Nephron progenitor cell (in vitro differentiated cells): ENCODE data around the gene DYNC2LI1.

Experiments used
- DNase-seq: peaks from one replicate; pipeline ENCODE4 v3.0.0; 2021
- H3K27ac Mint-ChIP-seq: 2 replicates; pipeline ENCODE4 v1.8.0; 2021; ENCODE audit warnings: mild to moderate bottlenecking, moderate library complexity, mixed read lengths
- H3K27me3 Mint-ChIP-seq: 2 replicates; pipeline ENCODE4 v1.8.0; 2021; ENCODE audit warnings: mild to moderate bottlenecking, low read depth, mixed read lengths; ENCODE audit not compliant: poor library complexity
- H3K36me3 Mint-ChIP-seq: 2 replicates; pipeline ENCODE4 v1.8.0; 2021; ENCODE audit warnings: low read depth, mixed read lengths
- H3K4me1 Mint-ChIP-seq: 2 replicates; pipeline ENCODE4 v1.8.0; 2021; ENCODE audit warnings: mixed read lengths
- H3K4me3 Mint-ChIP-seq: 2 replicates; pipeline ENCODE4 v1.8.0; 2021; ENCODE audit warnings: mild to moderate bottlenecking, moderate library complexity, mixed read lengths
- H3K9me3 Mint-ChIP-seq: 2 replicates; pipeline ENCODE4 v1.8.0; 2021; ENCODE audit warnings: mild to moderate bottlenecking, moderate library complexity, mixed read lengths
- CTCF ChIP-seq: fragments of 200-600 bp; sonication (generic); IDR thresholded peaks from 2 replicates; pipeline ENCODE4 v1.5.0; 2021; ENCODE audit warnings: antibody characterized with exemption

DYNC2LI1 gene

GRCh38 chr2:43810452-43810851 is 36.6 kb downstream of the DYNC2LI1 start:
- Mint-ChIP-seq H3K27me3 (no peaks in the 10 kb centered on the region), H3K27ac (no peak overlapping the region), H3K9me3 (peaks cover 2% of the 10 kb centered on the region), H3K4me3 (no peak overlapping the region), H3K4me1 (no peaks in the 10 kb centered on the region), H3K36me3 (peaks cover 21% of the 10 kb centered on the region)
- DNase-seq: no peak
- TF ChIP-seq CTCF: no peak

- H3K27ac Mint-ChIP-seq: no peak overlapping the region
- peaks cover 4% of the 10 kb centered on the region for H3K9me3 Mint-ChIP-seq
- H3K4me1 Mint-ChIP-seq: no peaks in the 10 kb centered on the region
- H3K4me3 Mint-ChIP-seq: no peak overlapping the region
- no peaks in the 10 kb centered on the region for H3K27me3 Mint-ChIP-seq
- peaks cover 21% of the 10 kb centered on the region for H3K36me3 Mint-ChIP-seq
- TF ChIP-seq CTCF: no peak
- DNase-seq: no peak
Observed at GRCh38 chr2:43810888-43811287, 37.0 kb downstream of the DYNC2LI1 start.

GRCh38 chr2:43812006-43812405 is 38.2 kb downstream of the DYNC2LI1 start:
- Mint-ChIP-seq H3K27ac (no peak overlapping the region), H3K36me3 (peaks cover 15% of the 10 kb centered on the region), H3K4me1 (no peaks in the 10 kb centered on the region), H3K27me3 (no peaks in the 10 kb centered on the region), H3K9me3 (peaks cover 4% of the 10 kb centered on the region), H3K4me3 (no peak overlapping the region)
- no peak for TF ChIP-seq CTCF
- no peak for DNase-seq

GRCh38 chr2:43812947-43813346 is 39.1 kb downstream of the DYNC2LI1 start:
- Mint-ChIP-seq H3K36me3 (peaks cover 12% of the 10 kb centered on the region), H3K27ac (no peak overlapping the region)

GRCh38 chr2:43814711-43815110 is 40.9 kb downstream of the DYNC2LI1 start:
- no peak overlapping the region for H3K4me3 Mint-ChIP-seq
- no peak for TF ChIP-seq CTCF

More at GRCh38 chr2:43812947-43813346, 39.1 kb downstream of the DYNC2LI1 start:
- no peak for TF ChIP-seq CTCF
- peaks cover 4% of the 10 kb centered on the region for H3K9me3 Mint-ChIP-seq
- DNase-seq: no peak
- H3K4me1 Mint-ChIP-seq: no peaks in the 10 kb centered on the region
- no peak overlapping the region for H3K4me3 Mint-ChIP-seq
- peaks cover 4% of the 10 kb centered on the region for H3K27me3 Mint-ChIP-seq

GRCh38 chr2:43818761-43819160 is 44.9 kb downstream of the DYNC2LI1 start:
- H3K4me1 Mint-ChIP-seq: no peaks in the 10 kb centered on the region
- H3K36me3 Mint-ChIP-seq: peaks cover 5% of the 10 kb centered on the region
- H3K27ac Mint-ChIP-seq: no peak overlapping the region
- DNase-seq: no peak
- H3K27me3 Mint-ChIP-seq: peaks cover 16% of the 10 kb centered on the region
- no peak for TF ChIP-seq CTCF
- no peak overlapping the region for H3K4me3 Mint-ChIP-seq
- peaks cover 4% of the 10 kb centered on the region for H3K9me3 Mint-ChIP-seq

More at GRCh38 chr2:43814711-43815110, 40.9 kb downstream of the DYNC2LI1 start:
- Mint-ChIP-seq H3K9me3 (peaks cover 4% of the 10 kb centered on the region), H3K27me3 (peaks cover 4% of the 10 kb centered on the region), H3K4me1 (no peaks in the 10 kb centered on the region), H3K36me3 (peaks cover 12% of the 10 kb centered on the region), H3K27ac (no peak overlapping the region)
- DNase-seq: no peak
